ENCODE data around the gene HEMK1.

Gene HEMK1

DNA sequence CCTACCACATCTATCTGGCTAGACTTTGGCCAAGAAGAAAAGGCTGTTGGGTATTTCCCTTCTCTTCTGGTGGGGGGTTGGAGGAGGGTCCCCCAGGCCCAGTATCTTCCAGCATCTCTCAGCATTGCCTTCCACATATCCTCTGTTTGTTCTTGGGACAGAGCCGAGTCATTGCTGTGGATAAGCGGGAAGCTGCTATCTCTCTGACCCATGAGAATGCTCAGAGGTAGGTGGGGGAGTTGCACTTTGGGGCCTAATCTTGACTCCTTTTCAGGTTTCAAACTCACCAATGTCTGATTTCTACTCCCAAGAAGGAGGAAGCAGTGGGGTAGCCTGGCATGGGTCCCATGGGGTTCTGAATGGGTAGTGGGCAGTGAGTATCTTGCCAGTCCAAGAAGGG is 8.0 kb downstream of the HEMK1 start:
- no peak for DNase-seq

GRCh38 chr3:50580683-50581458 is 11.5 kb downstream of the HEMK1 start:
- DNase-seq = no peak

DNA sequence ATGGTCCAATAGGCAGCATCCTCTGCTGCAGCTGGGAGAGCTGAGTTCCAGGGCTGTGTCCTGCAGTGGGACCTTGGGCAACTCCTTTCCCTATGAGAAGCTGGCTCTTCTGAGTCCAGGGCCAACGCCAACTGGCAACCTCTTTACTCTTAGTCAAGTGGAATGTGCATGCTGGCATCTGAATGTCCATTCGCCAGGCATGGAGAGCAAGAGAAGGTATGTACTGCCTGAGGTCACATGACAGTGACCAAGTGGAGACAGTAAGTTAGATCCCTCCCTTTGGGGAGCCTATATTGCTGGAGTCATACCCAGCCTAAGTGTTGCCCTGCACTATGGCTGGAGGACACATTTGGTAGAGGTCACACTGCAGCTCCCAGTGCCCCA is 12.1 kb downstream of the HEMK1 start:
- no peak for DNase-seq

- no peak for DNase-seq
These were observed 12.8 kb downstream of the HEMK1 start for GRCh38 chr3:50582083-50582482.

DNA sequence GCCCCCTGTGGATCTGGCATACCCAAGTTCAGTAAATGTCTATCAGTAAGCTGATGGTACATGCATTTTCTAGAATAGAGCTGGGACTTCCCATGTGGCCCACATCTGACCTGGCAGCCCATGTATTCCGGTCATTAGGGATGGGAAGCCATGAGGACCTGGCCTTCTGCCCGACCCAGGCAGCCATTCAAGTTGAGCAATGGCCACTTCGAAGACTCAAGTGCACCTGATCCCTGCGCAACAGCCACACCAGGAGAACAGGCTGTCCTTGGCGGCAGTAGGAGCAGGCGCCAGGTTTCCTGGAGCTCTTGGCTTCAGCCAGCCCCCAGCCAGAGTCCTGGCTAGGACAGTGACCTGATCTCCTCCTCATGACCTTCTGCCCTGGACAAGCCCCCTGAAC is 14.6 kb downstream of the HEMK1 start:
- no peak for DNase-seq

DNA sequence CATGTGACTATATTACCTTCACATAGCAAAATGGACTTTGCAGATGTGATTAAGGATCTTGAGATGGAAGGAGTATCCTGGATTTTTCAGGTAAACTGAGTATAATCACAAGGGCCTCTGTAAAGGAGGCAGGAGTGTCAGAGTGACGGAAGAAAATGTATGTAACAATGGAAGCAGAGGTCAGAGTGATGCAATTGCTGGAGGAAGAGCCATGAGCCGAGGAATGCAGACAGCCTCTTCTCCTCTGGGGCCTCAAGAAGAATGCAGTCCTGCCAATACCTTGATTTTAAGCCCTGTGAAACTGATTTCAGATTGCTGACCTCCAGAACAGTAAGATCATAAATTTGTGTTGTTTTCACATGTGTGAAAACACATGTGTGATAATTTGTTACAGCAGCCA is 15.1 kb downstream of the HEMK1 start:
- DNase-seq = no peak

DNA sequence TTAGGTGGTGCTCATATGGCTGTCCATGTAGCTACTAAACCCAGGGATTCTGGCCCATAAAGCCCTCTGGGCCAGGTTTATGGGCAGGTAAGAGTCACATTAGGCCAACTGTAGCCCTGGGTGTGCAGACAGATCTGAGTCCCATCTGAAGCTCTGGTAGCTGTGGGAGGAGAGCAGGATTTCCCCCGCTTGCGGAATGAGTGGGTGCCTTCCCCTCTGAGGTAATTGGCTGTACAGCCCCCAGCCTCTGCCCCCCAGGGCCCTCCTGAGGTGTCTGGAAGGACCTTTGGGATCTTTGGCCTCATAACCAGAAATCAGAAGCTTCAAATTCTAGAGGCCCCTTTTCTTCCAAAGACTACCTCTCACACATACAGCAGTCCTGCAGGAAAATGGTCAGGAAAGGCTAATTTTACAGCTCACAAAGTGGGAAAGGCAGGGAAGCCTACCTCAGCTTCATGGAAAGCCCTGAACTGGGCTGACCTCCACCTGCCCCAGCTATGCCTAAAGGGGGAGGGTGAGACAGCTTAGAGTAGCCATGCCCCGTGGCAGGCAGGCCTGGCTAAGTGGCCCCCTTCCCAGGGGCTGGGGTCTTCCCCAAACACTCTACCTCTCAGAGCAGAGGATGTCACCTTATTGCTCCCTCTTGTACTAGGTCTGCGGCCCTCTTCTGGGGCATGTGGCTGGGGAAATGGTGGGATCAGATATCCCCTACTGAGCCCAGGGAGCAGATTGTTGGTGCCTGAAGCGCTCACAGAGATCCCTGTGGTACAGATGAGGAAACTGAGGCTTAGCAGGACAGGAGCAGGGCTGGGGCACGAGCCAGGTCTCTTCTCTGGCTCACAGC is 16.8 kb downstream of the HEMK1 start:
- no peak for DNase-seq

- no peak for DNase-seq
These were observed 17.4 kb downstream of the HEMK1 start for GRCh38 chr3:50586763-50587070.

- no peak for DNase-seq
These were observed 18.1 kb downstream of the HEMK1 start for GRCh38 chr3:50587373-50587772.

GRCh38 chr3:50587806-50588758 is 18.8 kb downstream of the HEMK1 start:
- DNase-seq = no peak

GRCh38 chr3:50588759-50589433 is 19.6 kb downstream of the HEMK1 start:
- no peak for DNase-seq

DNA sequence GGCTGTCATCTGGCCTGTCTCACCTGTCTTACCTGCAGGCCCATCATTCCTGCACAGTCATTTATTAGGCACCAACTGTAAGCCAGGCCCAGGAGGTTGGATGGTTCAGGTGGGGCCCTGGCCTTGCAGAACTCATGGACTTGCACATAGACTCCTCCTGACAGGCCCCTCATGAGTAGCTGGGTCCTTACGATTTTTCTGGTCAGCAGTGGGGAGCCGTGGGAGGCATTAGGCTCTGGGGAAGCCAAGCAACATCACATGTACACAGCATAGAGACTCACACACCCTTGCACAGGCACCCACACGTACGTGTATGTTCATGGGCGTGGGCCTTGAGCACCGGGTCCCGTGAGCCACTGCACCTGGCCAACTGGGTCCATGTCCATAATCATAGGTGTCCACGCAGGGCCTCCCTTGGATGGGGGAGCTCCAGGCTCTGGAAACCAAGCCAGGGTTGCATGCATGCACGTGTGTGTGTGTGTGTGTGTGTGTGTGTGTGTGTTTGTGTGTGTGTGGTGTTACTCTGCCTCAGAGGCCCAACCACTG is 21.9 kb downstream of the HEMK1 start:
- no peak for DNase-seq

GRCh38 chr3:50592568-50592967 is 23.2 kb downstream of the HEMK1 start:
- no peak for DNase-seq

DNA sequence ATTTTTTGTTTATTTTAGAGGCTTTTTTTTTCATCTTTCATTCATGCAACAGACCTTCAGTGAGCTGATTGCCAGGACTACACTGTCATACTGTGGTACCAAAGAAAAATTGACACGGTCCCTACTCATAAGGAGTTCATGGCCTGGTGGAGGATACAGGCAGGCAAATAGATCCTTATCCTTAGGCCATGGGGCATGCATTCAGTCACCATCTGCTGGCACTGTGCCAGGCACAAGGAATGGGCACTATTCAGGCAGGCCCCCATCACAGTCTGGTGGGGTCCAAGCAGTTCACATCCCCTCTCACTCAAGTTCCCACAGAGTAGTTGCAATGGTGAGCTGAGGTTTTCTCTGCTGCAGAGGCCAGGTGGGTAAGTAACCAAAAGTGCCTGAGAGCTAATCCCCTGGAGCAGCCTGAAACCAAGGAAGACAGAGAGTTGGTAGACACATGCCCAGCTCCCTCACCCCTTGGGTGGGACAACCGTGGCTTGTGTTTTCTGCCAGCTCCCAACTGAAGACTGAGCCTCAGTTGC is 25.0 kb downstream of the HEMK1 start:
- no peak for DNase-seq

GRCh38 chr3:50599115-50599715 is 29.9 kb downstream of the HEMK1 start:
- DNase-seq = no peak

GRCh38 chr3:50599716-50600118 is 30.4 kb downstream of the HEMK1 start:
- no peak for DNase-seq

GRCh38 chr3:50600141-50600753 is 30.9 kb downstream of the HEMK1 start:
- no peak for DNase-seq

DNA sequence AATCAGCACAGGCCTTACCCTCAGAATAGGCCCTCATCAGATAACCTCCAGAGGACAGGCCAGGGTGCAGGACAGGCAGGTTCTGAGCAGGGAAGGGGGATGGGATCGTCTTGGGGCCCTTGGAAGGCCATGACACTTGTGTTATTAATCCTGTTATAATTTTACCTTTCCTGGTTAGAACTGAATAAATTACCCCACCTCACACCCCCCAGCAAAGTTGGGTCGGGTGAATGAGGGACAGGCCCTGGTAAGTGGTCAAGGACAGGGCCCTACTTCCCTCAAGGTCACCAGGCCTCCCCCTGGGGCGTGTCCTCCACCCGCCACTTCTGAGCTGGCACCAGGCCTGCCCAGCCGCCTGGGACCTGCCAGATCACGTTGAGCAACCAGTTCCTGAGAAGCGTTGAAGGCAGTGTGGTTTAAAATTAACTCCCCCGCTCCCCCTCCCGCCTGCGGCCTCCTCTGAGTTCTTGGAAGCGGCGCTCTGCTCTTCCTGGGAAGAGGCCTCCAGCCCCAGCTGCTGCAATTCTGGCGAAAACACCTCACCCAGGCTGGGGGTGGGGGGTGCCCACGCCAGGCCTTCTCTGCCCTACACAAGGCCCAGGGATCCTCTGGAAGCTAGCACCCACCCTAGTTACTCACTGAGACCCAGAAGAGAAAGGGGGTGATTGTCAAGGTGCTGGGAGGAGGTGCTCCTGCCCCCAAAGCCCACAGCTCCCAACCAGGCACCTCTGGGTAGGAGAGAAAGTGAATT is 31.7 kb downstream of the HEMK1 start:
- DNase-seq = peak; percentile 90

GRCh38 chr3:50602595-50603191 is 33.4 kb downstream of the HEMK1 start:
- no peak for DNase-seq

Data from EL (cell line).